Epithelial cell of prostate (primary cell): ENCODE results near the gene WFIKKN1.

Source experiments
- DNase-seq: peaks from one replicate; pipeline ENCODE4 v3.0.0-alpha.2; 2011; ENCODE audit warnings: low read depth, low spot score
- H3K27ac ChIP-seq: fragments of 450-650 bp; 2 replicates; pipeline ENCODE4 v1.5.1; 2017; ENCODE audit warnings: mild to moderate bottlenecking

The WFIKKN1 gene

GRCh38 chr16:649631-650030, 18.8 kb downstream of the WFIKKN1 start:
- DNase-seq = no peak
- no peak overlapping the region for H3K27ac ChIP-seq

- no peak overlapping the region for H3K27ac ChIP-seq
Measured at GRCh38 chr16:651844-652243, 21.1 kb downstream of the WFIKKN1 start.

GRCh38 chr16:652454-653305, 21.9 kb downstream of the WFIKKN1 start:
- DNase-seq = no peak
- no peak overlapping the region for H3K27ac ChIP-seq

More at GRCh38 chr16:651844-652243, 21.1 kb downstream of the WFIKKN1 start:
- no peak for DNase-seq

GRCh38 chr16:654034-654433, 23.2 kb downstream of the WFIKKN1 start:
- DNase-seq = no peak
- H3K27ac ChIP-seq = no peak overlapping the region

- H3K27ac ChIP-seq = no peak overlapping the region
- no peak for DNase-seq
Measured at GRCh38 chr16:657487-657886, 26.7 kb downstream of the WFIKKN1 start.

- H3K27ac ChIP-seq = no peak overlapping the region
Measured at GRCh38 chr16:658679-659571, 28.1 kb downstream of the WFIKKN1 start.

GRCh38 chr16:659618-660017, 28.8 kb downstream of the WFIKKN1 start:
- H3K27ac ChIP-seq = no peak overlapping the region
- no peak for DNase-seq

More at GRCh38 chr16:658679-659571, 28.1 kb downstream of the WFIKKN1 start:
- no peak for DNase-seq

- DNase-seq = no peak
- no peak overlapping the region for H3K27ac ChIP-seq
Measured at GRCh38 chr16:660132-660458, 29.3 kb downstream of the WFIKKN1 start.

- H3K27ac ChIP-seq = no peak overlapping the region
- no peak for DNase-seq
Measured at GRCh38 chr16:660459-661183, 29.8 kb downstream of the WFIKKN1 start.

GRCh38 chr16:661184-661821, 30.5 kb downstream of the WFIKKN1 start:
- H3K27ac ChIP-seq = no peak overlapping the region
- DNase-seq = no peak

- DNase-seq = no peak
Measured at GRCh38 chr16:662095-662494, 31.3 kb downstream of the WFIKKN1 start.

GRCh38 chr16:662597-662996, 31.8 kb downstream of the WFIKKN1 start:
- no peak overlapping the region for H3K27ac ChIP-seq
- DNase-seq = no peak

More at GRCh38 chr16:662095-662494, 31.3 kb downstream of the WFIKKN1 start:
- H3K27ac ChIP-seq = no peak overlapping the region

- no peak for DNase-seq
- no peak overlapping the region for H3K27ac ChIP-seq
Measured at GRCh38 chr16:666572-666971, 35.8 kb downstream of the WFIKKN1 start.

GRCh38 chr16:667113-667779, 36.5 kb downstream of the WFIKKN1 start:
- DNase-seq = no peak
- H3K27ac ChIP-seq = peak overlapping the region; percentile 60

GRCh38 chr16:667780-668518, 37.2 kb downstream of the WFIKKN1 start, which contains the start of gene RHOT2:
TSS of gene RHOT2 (plus strand) at chr16:668132. CDS start at chr16:668200, 68 bp downstream.
- peak; percentile 26 for DNase-seq
- H3K27ac ChIP-seq = peak within 1 kb of the TSS; percentile 60

GRCh38 chr16:668519-669171, 37.9 kb downstream of the WFIKKN1 start:
- H3K27ac ChIP-seq = peak overlapping the region; percentile 60
- DNase-seq = no peak

GRCh38 chr16:669666-670065, 38.9 kb downstream of the WFIKKN1 start:
- no peak for DNase-seq
- no peak overlapping the region for H3K27ac ChIP-seq
